Mesothelial cell of epicardium (in vitro differentiated cells): ENCODE data around the gene TMEM218. TPM values are rescaled to one million over a fixed set of nuclear protein-coding genes. Genes with fewer than 3 reads are reported as not detected.

Source experiments
- DNase-seq, 2 experiments: peaks; one replicate each; pipeline ENCODE4 v3.0.0; 2021; ENCODE audit warnings: low spot score in 2 of 2; ENCODE audit not compliant: unreplicated experiment in 2 of 2
- H3K27ac Mint-ChIP-seq: 2 replicates; pipeline ENCODE4 v1.8.0; 2021; ENCODE audit warnings: mixed read lengths
- H3K27me3 Mint-ChIP-seq: 2 replicates; pipeline ENCODE4 v1.8.0; 2021; ENCODE audit warnings: low read depth, mixed read lengths
- H3K36me3 Mint-ChIP-seq: 2 replicates; pipeline ENCODE4 v1.8.0; 2021; ENCODE audit warnings: mixed read lengths
- H3K4me1 Mint-ChIP-seq: 2 replicates; pipeline ENCODE4 v1.8.0; 2021; ENCODE audit warnings: mixed read lengths
- H3K4me3 Mint-ChIP-seq: 2 replicates; pipeline ENCODE4 v1.8.0; 2021; ENCODE audit warnings: mild to moderate bottlenecking, moderate library complexity, mixed read lengths
- H3K9me3 Mint-ChIP-seq: 2 replicates; pipeline ENCODE4 v1.8.0; 2021; ENCODE audit warnings: mixed read lengths
- CTCF ChIP-seq: fragments of 200-600 bp; sonication (generic); IDR thresholded peaks from one replicate; pipeline ENCODE4 v1.5.0; 2021; ENCODE audit warnings: antibody characterized with exemption; ENCODE audit not compliant: unreplicated experiment
- total RNA-seq: library from RNA; stranded (reverse); gene quantifications from 3 replicates; pipeline ENCODE4 v1.2.1, GENCODE V29; 2021

TMEM218 gene
- total RNA-seq, 1 donor from 2014 or later, result 23.7 TPM

- no peak for TF ChIP-seq CTCF
- Mint-ChIP-seq H3K27ac (peak overlapping the region; percentile 91), H3K4me1 (peaks cover 50% of the 10 kb centered on the region), H3K4me3 (peak overlapping the region; percentile 41), H3K9me3 (no peaks in the 10 kb centered on the region), H3K36me3 (no peaks in the 10 kb centered on the region), H3K27me3 (peaks cover 5% of the 10 kb centered on the region)
- no peak for DNase-seq
Observed at GRCh38 chr11:125139778-125140177, 28.4 kb upstream of the TMEM218 start.

DNA sequence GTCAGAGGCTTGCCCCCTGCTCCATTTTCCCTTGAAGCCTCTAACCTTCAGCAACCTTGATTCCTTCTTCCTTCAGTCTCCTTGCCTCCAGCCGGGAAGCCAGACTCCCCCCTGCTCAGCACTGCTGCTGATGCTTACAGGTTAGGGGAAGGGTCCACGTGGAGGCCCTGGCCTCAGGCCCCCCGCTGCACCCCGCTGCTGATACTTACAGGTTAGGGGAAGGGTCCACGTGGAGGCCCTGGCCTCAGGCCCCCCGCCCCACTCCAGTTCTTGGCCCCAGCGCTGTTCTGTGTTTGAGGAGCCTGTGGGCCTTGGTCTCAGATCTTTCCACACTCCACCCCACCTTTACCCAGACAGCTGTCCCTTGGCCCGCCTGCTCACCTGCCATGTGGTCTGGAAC is 27.5 kb upstream of the TMEM218 start:
- peak overlapping the region; percentile 91 for H3K27ac Mint-ChIP-seq
- no peak for DNase-seq
- no peaks in the 10 kb centered on the region for H3K36me3 Mint-ChIP-seq
- peaks cover 45% of the 10 kb centered on the region for H3K4me1 Mint-ChIP-seq
- H3K27me3 Mint-ChIP-seq, result peaks cover 2% of the 10 kb centered on the region
- TF ChIP-seq CTCF, result no peak
- no peak overlapping the region for H3K4me3 Mint-ChIP-seq
- H3K9me3 Mint-ChIP-seq, result no peaks in the 10 kb centered on the region

DNA sequence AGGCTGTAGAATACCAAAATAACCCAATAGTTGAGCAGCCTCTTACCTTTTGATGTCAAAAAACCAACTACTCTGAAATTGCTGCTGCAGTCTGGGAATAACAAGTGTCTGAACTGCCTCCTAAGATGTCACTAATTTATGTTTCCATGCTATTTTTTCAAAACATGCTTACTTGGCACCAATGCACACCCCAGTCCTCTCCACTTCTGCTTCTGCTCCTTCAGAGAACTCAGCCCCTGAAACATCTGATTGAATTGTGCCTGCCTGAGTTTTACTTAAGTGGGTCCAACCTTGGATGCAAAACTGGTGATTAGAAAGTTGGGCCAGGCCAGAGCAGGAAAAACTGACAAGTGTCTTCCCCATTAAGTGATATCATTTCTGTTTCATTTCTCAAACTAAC is 24.6 kb upstream of the TMEM218 start:
- no peak for TF ChIP-seq CTCF
- peaks cover 5% of the 10 kb centered on the region for H3K9me3 Mint-ChIP-seq
- H3K27ac Mint-ChIP-seq, result no peak overlapping the region
- H3K4me3 Mint-ChIP-seq, result no peak overlapping the region
- DNase-seq, result no peak
- H3K36me3 Mint-ChIP-seq, result no peaks in the 10 kb centered on the region
- H3K27me3 Mint-ChIP-seq, result peaks cover 3% of the 10 kb centered on the region
- H3K4me1 Mint-ChIP-seq, result peaks cover 38% of the 10 kb centered on the region

DNA sequence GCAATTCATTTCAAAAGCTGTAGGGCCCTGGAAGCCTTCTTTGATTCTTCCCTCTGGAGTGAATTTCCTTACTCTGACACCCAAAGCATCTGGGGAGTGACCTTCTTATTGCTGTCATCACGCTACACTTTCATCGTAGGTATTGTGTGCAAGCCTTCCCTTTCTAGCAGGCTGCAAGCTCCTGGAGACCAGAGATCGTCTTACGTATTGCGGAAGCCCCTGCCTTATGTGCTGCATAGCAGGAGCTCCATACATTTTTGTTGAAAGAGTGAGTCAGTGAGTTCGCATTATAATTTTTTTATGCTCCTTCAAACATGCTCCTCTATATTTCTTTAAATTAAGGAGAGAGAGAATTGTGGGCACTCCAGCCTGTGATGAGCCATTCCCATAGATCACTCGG is 21.2 kb upstream of the TMEM218 start:
- peaks cover 22% of the 10 kb centered on the region for H3K27me3 Mint-ChIP-seq
- no peak for DNase-seq
- peaks cover 12% of the 10 kb centered on the region for H3K4me1 Mint-ChIP-seq
- no peak for TF ChIP-seq CTCF
- peaks cover 5% of the 10 kb centered on the region for H3K9me3 Mint-ChIP-seq
- no peaks in the 10 kb centered on the region for H3K36me3 Mint-ChIP-seq
- no peak overlapping the region for H3K4me3 Mint-ChIP-seq
- no peak overlapping the region for H3K27ac Mint-ChIP-seq

DNA sequence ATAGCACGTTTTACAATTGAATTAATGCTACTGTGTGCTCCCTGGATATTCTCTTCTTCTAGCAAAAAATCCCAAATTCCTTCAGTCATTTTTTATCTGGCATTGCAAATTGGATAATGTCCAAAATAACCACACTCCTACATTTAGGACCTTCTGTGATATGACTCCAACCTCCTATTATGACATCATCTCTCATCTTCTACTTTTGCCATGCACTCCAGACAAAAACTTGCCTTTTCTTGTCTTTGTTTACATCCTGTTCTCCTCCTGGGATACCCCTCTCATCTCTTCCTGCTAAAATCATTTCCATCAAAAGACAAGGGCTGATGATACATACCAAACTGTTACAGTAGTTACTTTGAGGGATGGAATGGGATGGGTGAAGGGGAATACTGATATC is 20.6 kb upstream of the TMEM218 start:
- no peak for TF ChIP-seq CTCF
- peaks cover 5% of the 10 kb centered on the region for H3K9me3 Mint-ChIP-seq
- no peak overlapping the region for H3K27ac Mint-ChIP-seq
- H3K36me3 Mint-ChIP-seq, result no peaks in the 10 kb centered on the region
- no peak for DNase-seq
- peaks cover 10% of the 10 kb centered on the region for H3K4me1 Mint-ChIP-seq
- peaks cover 27% of the 10 kb centered on the region for H3K27me3 Mint-ChIP-seq
- H3K4me3 Mint-ChIP-seq, result no peak overlapping the region
